ENCODE data around the gene ATP8A2.

Gene ATP8A2

DNA sequence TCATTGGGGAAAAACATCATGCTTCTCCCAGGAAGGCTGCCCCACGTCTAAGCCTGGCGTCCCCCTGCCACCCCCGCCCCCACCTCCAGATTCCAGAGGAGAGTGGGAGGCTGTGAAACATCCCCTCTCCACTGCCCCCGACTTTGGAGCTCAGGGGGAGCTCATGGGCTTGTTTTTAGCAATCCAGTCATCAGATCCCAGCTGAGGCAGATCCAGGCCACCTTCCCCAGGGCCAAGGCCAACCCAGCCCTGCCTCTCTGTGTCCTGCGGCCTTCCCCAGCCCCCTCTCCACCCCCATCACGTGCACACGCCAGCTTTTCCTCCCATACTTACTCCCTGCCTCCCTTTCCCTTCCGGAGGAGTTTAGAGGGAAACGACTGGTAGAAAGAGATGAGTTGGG is 641.2 kb downstream of the ATP8A2 start:
- TF ChIP-seq, protein P1, sequence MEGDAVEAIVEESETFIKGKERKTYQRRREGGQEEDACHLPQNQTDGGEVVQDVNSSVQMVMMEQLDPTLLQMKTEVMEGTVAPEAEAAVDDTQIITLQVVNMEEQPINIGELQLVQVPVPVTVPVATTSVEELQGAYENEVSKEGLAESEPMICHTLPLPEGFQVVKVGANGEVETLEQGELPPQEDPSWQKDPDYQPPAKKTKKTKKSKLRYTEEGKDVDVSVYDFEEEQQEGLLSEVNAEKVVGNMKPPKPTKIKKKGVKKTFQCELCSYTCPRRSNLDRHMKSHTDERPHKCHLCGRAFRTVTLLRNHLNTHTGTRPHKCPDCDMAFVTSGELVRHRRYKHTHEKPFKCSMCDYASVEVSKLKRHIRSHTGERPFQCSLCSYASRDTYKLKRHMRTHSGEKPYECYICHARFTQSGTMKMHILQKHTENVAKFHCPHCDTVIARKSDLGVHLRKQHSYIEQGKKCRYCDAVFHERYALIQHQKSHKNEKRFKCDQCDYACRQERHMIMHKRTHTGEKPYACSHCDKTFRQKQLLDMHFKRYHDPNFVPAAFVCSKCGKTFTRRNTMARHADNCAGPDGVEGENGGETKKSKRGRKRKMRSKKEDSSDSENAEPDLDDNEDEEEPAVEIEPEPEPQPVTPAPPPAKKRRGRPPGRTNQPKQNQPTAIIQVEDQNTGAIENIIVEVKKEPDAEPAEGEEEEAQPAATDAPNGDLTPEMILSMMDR (conservative IDR thresholded peaks at IDR 0.05), result no peak
- no peak; the same call in 1 of the 2 replicates for TF ChIP-seq ZFX (IDR thresholded peaks at IDR 0.05)
- H3K27ac ChIP-seq, result no peak overlapping the region

DNA sequence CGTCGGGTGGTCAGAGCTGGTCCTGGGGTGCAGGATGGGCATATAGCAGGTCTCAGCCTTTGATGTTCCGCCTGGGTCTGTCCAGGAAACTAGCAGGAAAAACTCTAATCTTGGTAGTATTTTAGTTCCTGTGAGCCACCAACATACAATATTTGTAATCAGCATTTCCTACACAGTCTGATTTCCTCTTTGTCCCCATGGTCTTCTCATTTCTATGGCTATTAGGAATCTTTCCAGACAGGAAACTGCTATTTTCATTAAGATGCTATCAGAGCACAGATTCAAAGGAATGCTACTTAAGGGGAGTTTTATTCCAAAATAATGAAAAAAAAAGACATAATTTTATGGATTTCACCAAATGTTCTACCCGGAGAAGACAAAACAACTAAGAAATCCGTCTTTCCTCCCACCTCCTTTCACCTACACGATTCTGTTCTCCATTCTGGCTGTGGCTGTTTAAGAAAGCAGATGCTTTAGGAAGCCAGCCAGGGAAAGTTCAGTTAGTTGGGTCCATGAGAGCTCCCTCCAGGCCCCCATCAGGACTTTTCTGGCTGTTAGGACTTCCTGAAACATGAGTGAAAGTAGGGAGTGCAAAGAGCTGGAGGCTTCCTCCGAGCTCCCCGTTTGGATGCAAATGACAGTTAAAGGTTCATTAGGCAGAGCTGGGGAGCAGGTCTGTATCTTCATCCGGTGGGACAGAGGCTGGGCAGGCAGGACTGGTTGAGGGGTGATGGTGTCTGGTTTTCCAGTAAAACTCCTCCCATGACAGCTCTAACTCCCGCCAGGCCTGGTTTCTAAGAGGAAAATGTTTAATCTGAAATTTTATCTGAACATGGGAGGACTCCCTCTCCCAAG is 643.7 kb downstream of the ATP8A2 start:
- H3K27ac ChIP-seq, result no peak overlapping the region
- TF ChIP-seq ZFX (IDR thresholded peaks at IDR 0.05), result no peak

DNA sequence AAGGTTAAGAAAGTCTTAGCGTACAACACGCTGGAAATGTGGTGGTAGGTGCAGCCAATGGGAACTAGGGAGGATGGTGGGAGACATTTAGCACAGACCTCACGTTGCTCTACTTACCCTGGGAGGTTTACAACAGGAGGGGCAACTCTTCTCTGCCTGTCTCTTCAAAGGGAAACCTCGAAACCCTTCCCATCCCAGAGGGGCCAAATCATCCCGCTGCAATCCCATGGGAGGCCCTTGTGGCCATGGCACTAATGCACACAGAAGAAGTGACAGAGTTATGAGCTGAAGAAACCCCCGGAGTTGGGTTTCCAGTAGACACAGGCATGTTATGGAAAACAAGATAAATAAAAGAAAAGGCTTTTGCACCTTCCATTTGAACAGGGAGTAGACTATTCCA is 644.4 kb downstream of the ATP8A2 start:
- H3K27ac ChIP-seq, result no peak overlapping the region
- TF ChIP-seq, protein P1 (conservative IDR thresholded peaks at IDR 0.05), result no peak
- no peak for TF ChIP-seq ZFX (IDR thresholded peaks at IDR 0.05)

DNA sequence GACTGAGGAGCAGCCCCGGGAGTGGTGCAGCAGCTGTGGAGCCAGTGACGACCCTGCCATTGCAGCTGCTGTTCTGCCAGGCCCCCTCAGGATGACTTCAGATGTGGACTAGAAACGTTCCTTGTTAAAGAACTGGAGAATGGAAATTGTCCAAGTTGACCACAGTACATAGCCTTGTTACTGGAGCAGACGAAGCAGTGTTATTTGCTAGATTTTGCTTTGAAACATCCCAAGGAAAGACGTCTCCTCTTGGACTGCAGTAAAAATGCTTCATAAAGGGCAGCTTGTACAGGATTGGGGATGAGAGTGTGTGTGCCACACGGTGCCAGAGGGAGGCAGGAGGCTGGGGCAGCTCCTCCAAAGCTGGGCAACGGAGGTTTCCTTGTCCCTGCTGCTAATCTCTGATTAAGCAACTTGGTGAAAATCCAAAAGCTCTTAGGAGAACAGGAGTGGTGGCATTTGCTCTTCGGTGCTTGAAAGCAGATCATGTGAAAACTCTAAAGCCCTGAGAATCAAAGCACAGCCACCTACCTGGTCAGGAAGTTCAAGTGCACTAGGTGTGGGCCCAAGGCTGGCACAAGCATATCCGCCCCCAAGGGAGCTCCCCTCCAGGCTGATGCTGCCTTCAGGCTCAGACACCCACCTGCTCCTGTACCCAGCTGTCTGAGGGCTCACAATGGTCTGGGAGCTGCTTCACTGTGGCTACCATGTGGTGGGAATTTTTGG is 645.6 kb downstream of the ATP8A2 start:
- TF ChIP-seq ZFX (IDR thresholded peaks at IDR 0.05), result no peak
- TF ChIP-seq, protein P1 (conservative IDR thresholded peaks at IDR 0.05), result no peak
- peak overlapping the region; percentile 17 for H3K27ac ChIP-seq

DNA sequence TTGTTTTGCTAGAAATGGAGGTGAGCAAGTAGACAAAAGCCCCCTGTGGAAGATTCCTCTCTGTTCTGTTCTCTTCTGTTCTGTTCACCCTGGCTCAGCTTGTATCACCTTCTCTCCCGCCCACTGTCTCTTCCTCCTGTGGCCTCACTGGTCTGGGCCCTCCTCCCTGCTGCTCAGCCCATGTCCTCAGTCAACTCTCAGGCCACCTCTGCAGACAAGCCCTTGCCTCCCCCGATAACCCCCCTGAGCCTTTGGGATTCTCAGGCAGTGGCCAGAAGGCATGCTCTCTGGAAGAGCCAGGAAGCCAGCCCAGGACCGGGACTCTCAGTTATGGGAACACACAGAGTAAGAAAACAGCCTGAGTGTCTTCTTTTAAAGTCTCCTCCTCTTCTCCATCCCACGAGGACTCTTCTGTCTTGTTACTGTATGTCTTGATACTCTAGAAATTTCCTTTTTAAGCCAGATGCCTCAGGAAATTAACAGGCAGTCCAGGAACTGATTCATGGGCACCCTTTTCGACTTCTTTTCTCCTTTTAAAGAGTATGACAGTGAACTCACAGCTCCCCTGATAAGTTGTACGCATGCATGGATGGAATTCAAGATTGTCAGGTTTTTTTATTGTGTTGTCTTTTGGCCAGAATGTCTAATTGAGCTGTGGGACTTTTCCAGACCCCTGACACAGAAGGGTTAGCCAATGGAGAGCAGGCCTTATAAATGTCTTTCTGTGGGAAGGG is 646.3 kb downstream of the ATP8A2 start:
- peak overlapping the region; percentile 17 for H3K27ac ChIP-seq
- no peak for TF ChIP-seq ZFX (IDR thresholded peaks at IDR 0.05)
- TF ChIP-seq, protein P1 (conservative IDR thresholded peaks at IDR 0.05), result no peak

DNA sequence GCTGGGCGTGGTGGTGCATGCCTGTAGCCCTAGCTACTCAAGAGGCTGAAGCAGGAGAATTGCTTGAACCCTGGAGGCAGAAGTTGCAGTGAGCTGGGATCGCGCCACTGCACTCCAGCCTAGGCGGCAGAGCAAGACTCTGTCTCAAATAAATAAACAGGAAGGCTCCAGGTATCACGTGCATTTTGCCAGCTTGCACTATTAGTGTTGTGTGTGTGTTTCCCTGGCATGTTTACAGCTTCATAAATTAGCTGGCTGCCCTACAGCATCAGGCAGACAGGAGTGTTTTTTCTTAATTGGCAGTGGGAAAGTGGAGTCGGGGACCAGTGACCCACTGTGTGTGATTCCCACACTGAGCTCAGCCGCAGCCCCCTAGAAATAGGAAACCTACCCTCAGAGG is 647.5 kb downstream of the ATP8A2 start:
- peak overlapping the region; percentile 48 for H3K27ac ChIP-seq
- TF ChIP-seq, protein P1 (conservative IDR thresholded peaks at IDR 0.05), result no peak
- TF ChIP-seq ZFX (IDR thresholded peaks at IDR 0.05), result no peak

DNA sequence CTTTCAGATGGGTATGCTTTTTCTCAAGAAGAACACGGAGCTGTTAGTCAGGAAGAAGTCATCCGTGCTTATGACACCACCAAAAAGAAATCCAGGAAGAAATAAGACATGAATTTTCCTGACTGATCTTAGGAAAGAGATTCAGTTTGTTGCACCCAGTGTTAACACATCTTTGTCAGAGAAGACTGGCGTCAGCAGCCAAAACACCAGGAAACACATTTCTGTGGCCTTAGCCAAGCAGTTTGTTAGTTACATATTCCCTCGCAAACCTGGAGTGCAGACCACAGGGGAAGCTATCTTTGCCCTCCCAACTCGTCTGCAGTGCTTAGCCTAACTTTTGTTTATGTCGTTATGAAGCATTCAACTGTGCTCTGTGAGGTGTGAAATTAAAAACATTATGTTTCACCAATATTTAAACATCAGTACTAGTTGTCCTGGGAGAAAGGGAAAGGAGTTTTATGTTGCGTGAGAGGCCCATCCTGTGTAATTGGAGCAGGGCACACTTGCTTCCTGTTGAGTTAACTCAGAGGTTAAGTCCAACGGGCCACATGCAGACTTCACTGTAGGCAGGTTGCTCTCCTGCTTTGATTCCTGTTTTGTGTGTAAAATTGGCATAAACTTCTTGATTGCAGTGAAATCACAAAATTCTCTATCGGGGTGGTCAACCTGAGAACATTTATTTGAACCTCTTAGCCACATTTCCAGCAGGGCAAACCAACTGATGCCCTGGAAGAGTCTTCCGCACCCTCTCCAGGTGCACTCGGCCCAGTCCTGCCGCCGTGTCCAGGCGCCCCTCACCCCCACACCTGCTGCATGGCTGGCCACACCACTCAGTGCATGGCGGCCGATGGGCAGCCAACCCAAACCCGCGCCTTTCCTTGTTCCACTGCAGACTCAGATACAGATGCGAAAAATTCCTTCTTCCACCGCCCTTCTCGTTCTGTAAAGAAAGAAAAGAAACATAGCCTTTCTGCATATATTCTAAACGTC is 648.4 kb downstream of the ATP8A2 start:
- peak overlapping the region; percentile 48 for H3K27ac ChIP-seq
- 0 out of 2 replicates have a peak, but pooled peaks have one; percentile 44 for TF ChIP-seq ZFX (IDR thresholded peaks at IDR 0.05)
- TF ChIP-seq, protein P1 (conservative IDR thresholded peaks at IDR 0.05), result no peak
